ENCODE data around the gene RFWD3. TPM values are rescaled to one million over a fixed set of nuclear protein-coding genes. Genes with fewer than 3 reads are reported as not detected.
A peak's percentile ranks its signal among the peaks of the same experiment; 100 is the strongest.

RFWD3 gene, protein sequence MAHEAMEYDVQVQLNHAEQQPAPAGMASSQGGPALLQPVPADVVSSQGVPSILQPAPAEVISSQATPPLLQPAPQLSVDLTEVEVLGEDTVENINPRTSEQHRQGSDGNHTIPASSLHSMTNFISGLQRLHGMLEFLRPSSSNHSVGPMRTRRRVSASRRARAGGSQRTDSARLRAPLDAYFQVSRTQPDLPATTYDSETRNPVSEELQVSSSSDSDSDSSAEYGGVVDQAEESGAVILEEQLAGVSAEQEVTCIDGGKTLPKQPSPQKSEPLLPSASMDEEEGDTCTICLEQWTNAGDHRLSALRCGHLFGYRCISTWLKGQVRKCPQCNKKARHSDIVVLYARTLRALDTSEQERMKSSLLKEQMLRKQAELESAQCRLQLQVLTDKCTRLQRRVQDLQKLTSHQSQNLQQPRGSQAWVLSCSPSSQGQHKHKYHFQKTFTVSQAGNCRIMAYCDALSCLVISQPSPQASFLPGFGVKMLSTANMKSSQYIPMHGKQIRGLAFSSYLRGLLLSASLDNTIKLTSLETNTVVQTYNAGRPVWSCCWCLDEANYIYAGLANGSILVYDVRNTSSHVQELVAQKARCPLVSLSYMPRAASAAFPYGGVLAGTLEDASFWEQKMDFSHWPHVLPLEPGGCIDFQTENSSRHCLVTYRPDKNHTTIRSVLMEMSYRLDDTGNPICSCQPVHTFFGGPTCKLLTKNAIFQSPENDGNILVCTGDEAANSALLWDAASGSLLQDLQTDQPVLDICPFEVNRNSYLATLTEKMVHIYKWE
- total RNA-seq (2021; ENCODE audit: unreplicated experiment) = 53.7 TPM
- polyA plus RNA-seq (2012; ENCODE audit: insufficient read length) = 16.0 TPM
- percentile 93 among the genes with signal in this experiment for Bru-seq, nascent RNA
- BruChase-seq, experiment 1, labeled RNA remaining after a 2-hour chase = percentile 89 among the genes with signal in this experiment
- percentile 77 among the genes with signal in this experiment for BruChase-seq, experiment 2, labeled RNA remaining after a 6-hour chase
- long read RNA-seq, full-length matches to known transcripts = 47 of 121 reads
- long read RNA-seq, partial matches to known transcripts = 30 of 121 reads
- long read RNA-seq, other reads (novel, unspliced or antisense) = 44 of 121 reads

DNA sequence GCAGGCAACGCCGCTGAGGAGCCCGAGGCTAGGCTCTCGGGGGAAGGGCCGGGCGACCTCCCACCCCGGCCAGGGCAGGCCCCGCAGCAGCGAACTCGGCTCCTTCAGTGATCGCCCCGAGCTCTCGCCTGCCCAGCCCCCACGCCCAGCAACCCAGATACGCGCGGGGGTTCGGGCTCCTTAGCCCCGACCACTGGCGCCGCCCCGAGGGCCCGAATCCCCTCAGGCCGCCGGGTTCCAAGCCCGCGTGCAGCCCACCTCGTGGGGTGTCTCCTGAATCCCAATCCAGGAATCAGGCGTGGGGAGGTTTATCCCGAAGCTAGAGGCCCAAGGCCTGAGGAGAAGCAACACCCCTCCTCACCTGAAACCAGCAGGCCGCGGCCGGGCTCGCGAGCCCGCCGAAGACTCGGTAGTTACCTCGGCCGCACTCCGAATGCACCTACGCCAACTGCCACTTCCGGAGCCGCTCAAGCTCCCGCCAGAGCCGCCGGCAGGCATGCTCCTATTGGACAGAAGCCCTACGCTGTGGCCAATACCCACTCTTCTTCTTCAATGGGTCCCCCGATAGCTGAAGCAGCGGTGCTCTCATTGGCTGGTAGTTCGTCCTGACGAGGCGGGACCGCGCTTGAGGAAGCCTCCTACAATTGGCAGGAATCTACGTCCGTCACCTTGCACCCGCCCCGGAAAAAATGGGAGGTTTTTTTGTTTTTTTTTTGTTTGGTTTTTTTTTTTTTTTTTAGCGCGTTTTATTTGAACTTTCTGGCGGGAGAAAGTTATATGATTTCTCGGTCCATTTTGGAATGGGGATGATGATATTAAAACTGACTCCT, at the start of gene RFWD3:
RFWD3 (minus strand) TSS at position 453 of the 830 bp plus-strand sequence. CDS start 5,428 bp downstream, outside the sequence.
- BruUV-seq (replicated peaks) = no TSS peak
- no peaks in the 10 kb centered on the region for H3K9me3 ChIP-seq (ENCODE audit: control insufficient read depth, insufficient read depth, low read depth, low read length)
- CTCF ChIA-PET = interaction anchor here (1.4 kb wide), 1 partner anchor 25 kb away, joined by 4 read pairs; no protein-coding TSS in a partner anchor

DNA sequence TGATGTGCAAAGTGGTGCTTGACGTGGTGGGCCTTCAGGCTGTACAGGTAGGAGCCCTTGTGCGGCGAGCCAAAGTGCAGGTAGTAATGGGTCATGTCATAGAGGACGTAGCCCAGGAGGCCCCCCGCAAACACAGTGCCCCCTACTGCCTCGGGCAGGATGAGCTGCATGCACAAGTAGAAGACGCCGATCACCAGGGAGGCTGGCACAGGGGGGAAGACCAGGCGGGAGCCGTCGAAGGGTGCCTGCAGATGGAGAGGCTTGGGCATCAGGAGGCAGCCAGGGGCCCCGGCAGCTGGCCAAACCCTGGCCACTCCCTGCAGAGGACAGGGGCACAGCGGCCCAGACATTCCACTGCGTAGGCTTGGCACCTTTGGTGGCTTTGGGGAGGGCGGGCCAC, 49.7 kb upstream of the RFWD3 start:
- ATAC-seq (no peak), DNase-seq (ENCODE audit: low read depth, low spot score) (no peak)
- Histone ChIP-seq H3K4me1 (ENCODE audit: control insufficient read depth, insufficient read depth, low read length) (no peaks in the 10 kb centered on the region), H3K9me3 (ENCODE audit: control insufficient read depth, insufficient read depth, low read depth, low read length) (no peaks in the 10 kb centered on the region), H3K4me3 (ENCODE audit: low read depth in 2 of 2, low read length in 2 of 2) (no peak overlapping the region), H3K27ac (ENCODE audit: low read length) (no peak overlapping the region), H3K36me3 (ENCODE audit: control insufficient read depth, insufficient read depth, low read length) (no peaks in the 10 kb centered on the region), H3K27me3 (ENCODE audit: control insufficient read depth, insufficient read depth, low read length) (no peaks in the 10 kb centered on the region)
- in situ Hi-C loops (cut with HindIII; ENCODE audit: low pct_unique_long_range_greater_than_20kb, low sequenced_read_pairs) (no loop called here), intact Hi-C loops (cut with micrococcal nuclease; ENCODE audit: unreplicated experiment) (no loop called here)
- POLR2A ChIA-PET = no interaction called here
- TF ChIP-seq, protein P1, sequence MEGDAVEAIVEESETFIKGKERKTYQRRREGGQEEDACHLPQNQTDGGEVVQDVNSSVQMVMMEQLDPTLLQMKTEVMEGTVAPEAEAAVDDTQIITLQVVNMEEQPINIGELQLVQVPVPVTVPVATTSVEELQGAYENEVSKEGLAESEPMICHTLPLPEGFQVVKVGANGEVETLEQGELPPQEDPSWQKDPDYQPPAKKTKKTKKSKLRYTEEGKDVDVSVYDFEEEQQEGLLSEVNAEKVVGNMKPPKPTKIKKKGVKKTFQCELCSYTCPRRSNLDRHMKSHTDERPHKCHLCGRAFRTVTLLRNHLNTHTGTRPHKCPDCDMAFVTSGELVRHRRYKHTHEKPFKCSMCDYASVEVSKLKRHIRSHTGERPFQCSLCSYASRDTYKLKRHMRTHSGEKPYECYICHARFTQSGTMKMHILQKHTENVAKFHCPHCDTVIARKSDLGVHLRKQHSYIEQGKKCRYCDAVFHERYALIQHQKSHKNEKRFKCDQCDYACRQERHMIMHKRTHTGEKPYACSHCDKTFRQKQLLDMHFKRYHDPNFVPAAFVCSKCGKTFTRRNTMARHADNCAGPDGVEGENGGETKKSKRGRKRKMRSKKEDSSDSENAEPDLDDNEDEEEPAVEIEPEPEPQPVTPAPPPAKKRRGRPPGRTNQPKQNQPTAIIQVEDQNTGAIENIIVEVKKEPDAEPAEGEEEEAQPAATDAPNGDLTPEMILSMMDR (IDR thresholded peaks at IDR 0.05) = no peak
- TF ChIP-seq POLR2AphosphoS5 (IDR thresholded peaks at IDR 0.05; ENCODE audit: low read depth, low read length) = no peak
- no peak for TF ChIP-seq SIN3A (IDR thresholded peaks at IDR 0.05; ENCODE audit: borderline replicate concordance, insufficient read depth, low read depth, low read length)
- TF ChIP-seq REST (IDR thresholded peaks at IDR 0.05; ENCODE audit: insufficient read depth in 1 of 2, low read depth in 2 of 2, low read length in 1 of 2) = no peak
- no peak for TF ChIP-seq TCF7L2 (IDR thresholded peaks at IDR 0.05; ENCODE audit: low read depth, low read length)
- CTCF ChIA-PET = no interaction called here
- BruUV-seq (replicated peaks) = no TSS peak

More for the DNA sequence above, at the start of gene RFWD3:
- DNase-seq (ENCODE audit: low read depth, low spot score) (peak; percentile 81), ATAC-seq (peak; percentile 100)
- intact Hi-C loops (cut with micrococcal nuclease; ENCODE audit: unreplicated experiment) (no loop called here), in situ Hi-C loops (cut with HindIII; ENCODE audit: low pct_unique_long_range_greater_than_20kb, low sequenced_read_pairs) (no loop called here)
- Histone ChIP-seq H3K36me3 (ENCODE audit: control insufficient read depth, insufficient read depth, low read length) (peaks cover 20% of the 10 kb centered on the region), H3K4me3 (ENCODE audit: low read depth in 2 of 2, low read length in 2 of 2) (peak within 1 kb of the TSS; percentile 80 to 84), H3K4me1 (ENCODE audit: control insufficient read depth, insufficient read depth, low read length) (no peaks in the 10 kb centered on the region; the same call in 1 of the 2 replicates), H3K27me3 (ENCODE audit: control insufficient read depth, insufficient read depth, low read length) (no peaks in the 10 kb centered on the region), H3K27ac (ENCODE audit: low read length) (peak within 1 kb of the TSS; percentile 93)
- POLR2A ChIA-PET = interaction anchor here (0.5 to 0.9 kb wide), 7 partner anchors 30 to 384 kb away, joined by 3 to 17 read pairs (median 5); partner anchors contain the start of gene WDR59
- peak; percentile 83 for TF ChIP-seq POLR2AphosphoS5 (IDR thresholded peaks at IDR 0.05; ENCODE audit: low read depth, low read length)
- TF ChIP-seq, protein P1 (IDR thresholded peaks at IDR 0.05) = no peak
- peak; percentile 77; the same call in 1 of the 2 replicates for TF ChIP-seq SIN3A (IDR thresholded peaks at IDR 0.05; ENCODE audit: borderline replicate concordance, insufficient read depth, low read depth, low read length)

Data from Panc1 (cell line).